GM19395 (cell line): Measurements from ENCODE around the gene KCNJ11.
A peak's percentile ranks its signal among the peaks of the same experiment; 100 is the strongest.
"Not testable (repeated sequence)": the region's sequence is repeated elsewhere in the genome, so short reads cannot be mapped to it uniquely, and the experiment has no call there.

Source experiments
- ATAC-seq: cut with Tn5 transposase; IDR thresholded peaks from one replicate; pipeline ENCODE4 v1.9.1; 2021; ENCODE audit warnings: mild to moderate bottlenecking, moderate library complexity; ENCODE audit not compliant: unreplicated experiment

Gene KCNJ11

DNA sequence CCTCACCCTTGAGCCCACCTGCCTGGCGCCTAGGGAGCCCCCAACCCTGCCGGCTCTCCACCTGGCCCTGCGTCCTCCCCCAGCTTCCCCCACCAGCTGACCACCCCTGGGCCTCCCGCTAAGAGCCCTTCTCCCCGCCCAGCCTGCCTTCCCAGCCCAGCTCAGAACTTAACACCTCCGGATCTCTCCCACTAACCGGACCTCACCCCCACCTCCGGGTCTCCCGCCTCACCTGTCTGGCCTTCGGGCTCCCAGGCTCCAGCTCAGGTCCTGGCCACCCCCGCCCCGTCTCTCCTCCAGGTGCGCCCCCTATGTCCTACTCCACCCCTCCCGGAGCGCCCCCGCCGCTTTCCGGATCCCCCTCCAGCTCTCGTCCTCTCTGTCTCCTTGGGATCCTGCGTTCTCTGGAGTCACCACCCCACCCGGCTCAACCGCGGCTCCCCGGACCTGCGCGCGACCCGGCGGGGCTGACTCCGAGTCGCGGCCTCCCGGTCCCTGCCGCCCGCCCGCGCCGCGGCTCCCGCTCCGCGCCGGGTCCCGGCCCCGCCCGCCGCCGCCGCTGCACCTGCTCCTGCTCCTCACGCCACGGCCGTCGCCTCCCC lies at the start of gene KCNJ11:
KCNJ11 (minus strand) TSS at position 51 of the 602 bp plus-strand sequence. CDS start 568 bp downstream, outside the sequence.
- peak; percentile 47 for ATAC-seq

DNA sequence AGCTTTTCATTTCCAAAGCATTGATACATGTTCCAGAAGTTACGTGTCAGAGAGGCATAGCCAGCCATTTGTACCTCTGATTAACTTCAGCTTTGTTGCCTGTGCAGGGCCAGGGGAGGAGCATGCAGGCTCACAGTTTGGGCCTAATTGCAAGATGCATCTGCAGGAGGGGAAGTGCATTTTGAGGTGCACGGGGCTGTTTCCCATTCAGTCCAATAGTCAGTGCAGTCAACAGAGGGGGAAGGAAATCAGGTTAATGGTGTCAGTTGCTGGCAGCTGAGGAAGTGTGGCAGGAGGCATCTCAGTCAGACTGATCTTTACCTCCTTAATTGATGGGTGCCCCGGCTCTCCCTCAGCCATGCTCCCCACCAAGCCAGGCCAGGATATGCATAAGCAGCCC lies 48.9 kb upstream of the KCNJ11 start:
- ATAC-seq: no peak

DNA sequence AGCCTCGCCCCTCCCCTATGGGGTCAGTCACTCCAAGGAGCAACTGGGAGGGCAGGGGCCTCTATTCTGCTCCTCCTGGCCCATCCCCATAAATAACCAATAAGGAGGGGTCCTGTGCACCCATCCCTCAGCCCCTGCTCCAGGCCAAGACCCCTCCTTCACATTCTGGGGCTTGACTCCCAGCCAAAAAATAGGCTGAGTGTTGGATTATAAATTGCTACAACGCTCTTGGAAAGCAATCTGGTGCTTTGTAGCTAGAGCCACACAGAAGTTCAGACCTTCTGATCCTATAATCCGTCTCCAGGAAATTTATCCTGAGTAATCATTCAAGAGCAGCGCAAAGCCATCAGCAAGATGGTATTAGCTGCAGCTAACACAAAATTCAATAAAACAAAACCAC lies 45.6 kb upstream of the KCNJ11 start:
- ATAC-seq: no peak

DNA sequence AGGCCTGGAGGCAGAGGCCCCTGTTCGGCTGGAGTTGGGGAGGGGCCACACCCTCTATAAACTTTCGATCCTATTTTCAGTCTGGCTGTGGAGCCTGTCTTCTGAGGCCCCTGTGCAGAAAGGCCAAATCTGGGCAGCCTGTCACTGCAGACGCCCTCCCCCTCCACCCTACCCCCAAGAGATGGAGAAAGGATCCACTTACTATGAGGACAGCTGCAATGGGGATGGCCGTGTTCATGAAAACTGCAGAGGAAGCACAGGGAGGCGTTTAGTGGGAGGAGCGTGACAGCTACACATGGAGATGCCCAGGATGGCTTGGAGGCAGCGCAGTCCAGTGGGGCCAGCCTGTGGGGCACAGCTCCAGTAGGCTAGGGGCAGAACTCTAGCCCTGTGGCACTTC lies 43.5 kb upstream of the KCNJ11 start:
- ATAC-seq: no peak

DNA sequence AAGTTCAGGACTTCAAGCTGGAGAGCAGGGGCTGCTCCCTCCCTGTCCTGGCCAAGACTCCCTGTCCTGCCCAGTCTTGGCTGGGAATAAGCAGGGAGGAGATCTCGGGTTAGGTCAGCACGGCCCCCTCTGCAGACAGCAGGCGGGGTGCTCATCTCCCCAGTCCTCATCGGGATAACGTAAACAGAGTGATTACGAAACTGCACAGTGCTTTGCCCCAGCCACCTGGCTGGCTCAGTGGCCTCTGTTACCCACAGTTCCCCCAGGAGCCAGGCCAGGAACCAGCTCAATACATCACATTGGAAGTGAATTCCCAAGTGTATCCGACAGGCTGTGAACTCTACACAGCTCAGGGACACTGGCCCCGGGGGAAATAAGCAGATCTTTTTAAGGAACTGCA lies 42.7 kb upstream of the KCNJ11 start:
- no peak for ATAC-seq

DNA sequence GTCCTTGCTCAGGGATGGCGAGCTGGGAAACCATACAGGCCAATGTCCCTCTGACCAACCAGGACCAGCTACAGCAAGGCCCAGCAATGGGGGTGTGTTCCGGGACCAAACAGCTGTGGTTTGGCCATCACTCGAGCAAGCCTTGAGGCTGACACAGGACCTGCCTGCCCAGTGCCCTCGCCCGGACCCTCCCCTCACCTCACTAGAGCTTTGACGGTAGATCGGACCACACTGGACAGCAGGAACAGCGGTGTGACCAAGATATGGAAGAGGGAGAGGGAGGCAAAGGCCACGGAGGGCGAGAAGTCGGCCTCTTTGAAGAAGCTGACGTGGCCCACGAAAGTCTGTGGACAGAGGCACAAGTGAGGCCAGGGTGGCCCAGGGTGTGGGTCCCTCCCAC lies 42.2 kb upstream of the KCNJ11 start:
- ATAC-seq: no peak

DNA sequence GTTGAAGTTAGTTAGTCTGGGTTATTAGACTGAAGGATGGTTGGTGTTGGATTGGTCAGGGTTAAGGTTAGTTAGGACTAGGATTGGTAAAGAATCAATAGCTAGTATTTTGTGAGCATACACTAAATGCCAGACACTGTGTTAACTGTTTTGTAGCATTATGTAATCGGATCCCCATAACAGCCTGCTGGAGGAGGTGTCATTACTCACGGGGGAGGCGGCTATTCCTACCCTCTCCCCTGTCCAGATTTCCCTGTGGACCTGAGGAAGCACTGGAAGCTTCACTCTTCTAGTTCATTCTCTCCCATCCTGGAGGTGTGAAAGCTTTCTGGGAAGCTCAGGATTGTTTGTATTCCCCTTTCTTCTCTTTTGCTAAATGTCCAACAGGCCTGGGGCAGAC lies 40.5 kb upstream of the KCNJ11 start:
- no peak for ATAC-seq

DNA sequence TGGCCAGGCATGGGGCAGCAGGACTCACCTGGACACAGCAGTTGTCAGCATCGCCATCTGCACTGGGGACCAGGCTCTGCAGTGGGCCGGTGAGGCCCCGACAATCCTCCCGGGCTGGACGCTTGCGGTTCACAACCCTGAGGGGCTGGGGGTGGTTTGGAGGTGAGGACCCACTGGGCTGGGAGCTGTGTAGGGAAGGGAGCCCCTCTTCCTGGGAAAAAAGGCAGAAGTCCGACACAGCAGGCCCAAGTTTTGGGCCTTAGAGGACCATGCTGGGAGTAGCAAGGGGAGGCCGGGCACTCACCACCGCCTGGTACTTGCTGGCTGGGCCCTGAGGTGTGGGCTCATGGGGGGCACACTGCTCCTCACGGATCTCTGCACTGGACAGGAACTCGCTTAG lies 39.8 kb upstream of the KCNJ11 start:
- no peak for ATAC-seq

DNA sequence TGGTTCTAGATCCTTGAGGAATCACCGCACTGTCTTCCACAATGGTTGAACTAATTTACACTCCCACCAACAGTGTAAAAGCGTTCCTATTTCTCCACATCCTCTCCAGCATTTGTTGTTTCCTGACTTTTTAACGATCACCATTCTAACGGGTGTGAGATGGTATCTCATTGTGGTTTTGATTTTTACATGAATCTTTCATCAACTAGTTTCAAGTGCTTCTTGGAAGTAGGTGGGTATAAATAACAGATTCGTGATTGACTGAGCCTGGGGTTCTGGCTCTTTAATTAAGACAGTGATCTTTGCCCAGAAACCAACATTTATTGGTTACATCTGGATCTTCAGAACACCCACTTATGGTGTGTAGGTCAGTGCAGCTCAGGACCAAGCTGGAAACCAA lies 37.8 kb upstream of the KCNJ11 start:
- ATAC-seq: not testable (repeated sequence)

DNA sequence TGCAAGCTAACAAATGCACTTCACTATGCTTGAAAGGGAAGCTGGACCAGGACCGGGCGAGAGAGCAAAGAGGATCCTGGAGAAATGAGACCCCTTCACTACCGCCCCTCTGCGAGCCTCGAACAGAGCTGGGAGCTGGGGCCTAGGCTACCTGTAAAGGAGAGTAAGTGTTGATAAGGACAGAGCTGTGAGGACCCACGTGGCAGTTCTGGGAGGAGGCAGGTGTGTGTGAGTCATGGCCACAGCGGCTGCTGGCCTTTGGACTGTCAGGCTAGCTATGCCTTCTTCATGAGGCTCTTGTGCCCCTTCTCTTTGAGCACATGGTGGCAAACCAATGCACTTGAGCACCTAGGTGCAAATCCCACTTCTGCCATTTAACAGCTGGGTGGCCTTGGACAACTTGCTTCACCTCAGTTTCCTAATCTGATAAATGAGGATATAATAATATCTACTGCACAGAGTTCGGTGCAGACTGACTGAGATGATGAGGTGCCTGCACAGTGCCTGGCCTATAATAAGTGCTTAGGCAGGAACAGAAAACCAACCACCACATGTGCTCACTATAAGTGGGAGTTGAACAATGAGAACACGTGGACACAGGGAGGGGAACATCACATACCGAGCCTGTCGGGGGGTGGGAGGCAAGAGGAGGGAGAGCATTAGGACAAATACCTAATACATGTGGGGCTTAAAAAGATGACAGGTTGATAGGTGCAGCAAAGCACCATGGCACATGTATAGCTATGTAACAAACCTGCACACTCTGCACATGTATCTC lies 35.3 kb upstream of the KCNJ11 start:
- no peak for ATAC-seq

DNA sequence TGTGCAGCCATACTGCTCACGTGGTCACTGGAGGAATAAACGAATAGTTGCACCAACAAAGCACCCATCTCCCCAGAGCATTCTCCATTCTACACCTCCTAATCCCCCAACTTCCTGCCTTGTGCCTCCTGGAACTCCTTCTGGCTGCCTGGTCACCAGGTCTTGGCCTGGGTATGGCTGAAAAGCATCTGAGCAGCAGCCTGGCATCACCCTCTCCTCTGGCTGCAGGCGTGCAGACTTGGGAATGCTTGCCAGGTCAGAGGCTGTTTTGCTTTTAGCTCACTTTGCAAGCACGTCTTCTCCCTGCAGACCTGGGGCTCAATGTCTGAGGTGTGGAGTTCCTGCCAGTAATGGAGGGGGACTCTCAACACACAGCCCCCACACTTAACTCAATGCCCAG lies 33.3 kb upstream of the KCNJ11 start:
- no peak for ATAC-seq

DNA sequence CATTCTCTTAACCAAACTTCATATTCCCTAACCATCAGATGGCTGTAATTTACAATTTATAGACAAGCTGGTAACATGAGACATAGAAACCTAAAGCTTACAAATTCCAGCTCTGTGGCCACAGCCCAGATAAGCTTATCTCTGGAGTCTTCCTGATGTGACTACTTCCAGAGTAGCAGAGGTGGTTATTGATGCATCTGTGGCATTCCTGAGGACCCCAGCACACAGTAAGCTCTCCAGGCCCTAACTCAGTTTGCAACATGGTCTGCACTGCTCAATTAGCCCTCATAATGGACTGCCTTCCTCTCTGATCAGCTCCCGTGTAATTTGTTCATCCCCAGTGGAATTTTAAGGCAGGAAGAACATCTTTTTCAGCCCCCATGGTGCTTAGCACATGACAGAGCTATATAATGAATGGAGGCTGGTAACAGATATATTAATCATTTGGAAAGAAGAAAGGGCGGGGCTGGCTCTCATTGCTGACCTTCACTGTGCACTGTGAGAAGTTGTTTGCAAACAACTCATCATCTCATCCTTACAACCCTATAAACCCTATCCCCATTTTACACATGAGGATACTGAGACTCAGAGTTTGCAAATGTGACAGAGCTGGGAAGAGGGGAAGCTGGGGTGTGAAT lies 30.1 kb upstream of the KCNJ11 start:
- ATAC-seq: no peak

DNA sequence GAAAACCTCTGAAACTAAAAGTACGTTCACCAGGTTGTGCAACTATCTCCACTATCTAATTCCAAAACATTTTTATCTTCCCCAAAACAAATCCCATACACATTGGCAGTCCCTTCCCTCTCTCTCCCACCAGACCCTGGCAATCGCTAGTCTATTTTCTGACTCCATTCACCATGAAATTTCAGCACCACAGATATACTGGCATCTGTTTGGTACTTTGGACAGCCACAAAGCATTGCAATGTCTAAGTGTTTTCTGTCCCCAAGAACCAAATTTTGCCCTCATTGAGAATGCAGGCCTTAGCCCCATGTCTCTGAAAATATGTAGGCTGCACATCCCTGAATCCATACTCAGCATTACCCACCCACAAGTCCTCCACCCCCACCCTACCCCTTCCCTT lies 28.0 kb upstream of the KCNJ11 start:
- ATAC-seq: no peak

DNA sequence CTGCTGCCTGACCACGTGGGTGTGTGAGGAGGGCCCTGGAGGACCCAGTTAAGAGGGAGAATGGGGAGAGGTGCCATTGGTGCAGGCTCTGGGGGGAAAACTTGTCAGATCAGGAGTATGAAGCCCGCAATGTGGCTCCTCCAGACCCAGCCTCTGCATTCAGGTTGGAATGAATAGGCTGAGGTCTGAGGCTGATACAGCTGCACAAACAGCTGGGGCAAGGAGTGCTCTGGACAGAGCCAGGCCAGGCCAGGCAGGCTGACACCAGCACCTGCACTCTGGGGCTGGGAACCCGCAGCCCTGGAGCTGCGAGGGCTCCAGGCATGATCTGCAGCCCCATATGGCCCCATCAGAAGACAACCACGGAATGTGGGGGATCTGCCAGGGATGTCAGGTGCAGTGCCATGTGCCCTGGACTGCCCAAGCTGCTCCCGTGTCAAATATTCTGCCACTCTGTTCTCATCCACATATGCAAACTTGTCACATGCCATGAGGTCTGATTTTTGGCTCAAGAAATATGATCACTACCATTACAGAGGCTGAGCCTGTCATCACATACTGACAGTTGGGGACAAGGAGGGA lies 27.2 kb upstream of the KCNJ11 start:
- ATAC-seq: no peak

DNA sequence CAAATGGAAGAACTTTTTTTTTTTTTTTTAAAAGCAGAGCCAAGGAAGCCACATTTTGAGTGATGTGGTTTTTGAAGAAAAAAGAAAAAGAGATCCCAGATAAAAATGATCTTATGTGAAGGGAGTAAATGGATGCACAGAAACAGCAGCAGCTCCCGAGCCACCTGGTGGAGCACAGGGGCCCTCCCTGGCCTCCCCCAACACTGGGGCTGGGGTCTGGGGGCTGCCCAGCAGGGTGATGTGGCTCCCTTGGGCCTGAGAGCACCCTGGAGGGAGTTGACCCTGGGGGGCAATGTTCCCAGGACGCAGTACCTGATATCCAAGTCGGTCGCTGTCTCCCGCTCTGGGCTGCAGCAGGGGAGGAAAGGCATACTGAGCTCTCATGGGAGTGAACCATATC lies 26.5 kb upstream of the KCNJ11 start:
- no peak for ATAC-seq

DNA sequence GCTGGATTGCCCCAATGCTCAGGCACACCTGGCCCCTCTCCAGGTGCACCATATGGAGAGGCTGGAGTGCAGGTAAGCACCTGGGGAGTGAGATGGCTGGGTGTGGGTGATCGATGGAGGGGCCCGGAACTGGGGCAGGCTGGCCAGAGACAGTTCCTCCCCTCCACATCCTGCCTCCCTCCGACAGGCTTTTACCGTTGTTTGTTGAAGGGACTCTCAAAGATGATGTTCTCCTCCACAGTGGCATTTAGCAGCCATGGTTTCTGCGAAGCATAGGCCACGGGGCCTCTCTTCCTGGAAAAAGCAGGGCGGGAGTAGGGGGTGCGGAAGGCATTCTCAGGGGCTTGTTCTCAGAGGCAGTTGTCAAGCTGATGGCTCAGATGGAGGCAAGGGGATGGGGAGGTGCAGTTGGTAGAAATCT lies 25.9 kb upstream of the KCNJ11 start:
- ATAC-seq: no peak

DNA sequence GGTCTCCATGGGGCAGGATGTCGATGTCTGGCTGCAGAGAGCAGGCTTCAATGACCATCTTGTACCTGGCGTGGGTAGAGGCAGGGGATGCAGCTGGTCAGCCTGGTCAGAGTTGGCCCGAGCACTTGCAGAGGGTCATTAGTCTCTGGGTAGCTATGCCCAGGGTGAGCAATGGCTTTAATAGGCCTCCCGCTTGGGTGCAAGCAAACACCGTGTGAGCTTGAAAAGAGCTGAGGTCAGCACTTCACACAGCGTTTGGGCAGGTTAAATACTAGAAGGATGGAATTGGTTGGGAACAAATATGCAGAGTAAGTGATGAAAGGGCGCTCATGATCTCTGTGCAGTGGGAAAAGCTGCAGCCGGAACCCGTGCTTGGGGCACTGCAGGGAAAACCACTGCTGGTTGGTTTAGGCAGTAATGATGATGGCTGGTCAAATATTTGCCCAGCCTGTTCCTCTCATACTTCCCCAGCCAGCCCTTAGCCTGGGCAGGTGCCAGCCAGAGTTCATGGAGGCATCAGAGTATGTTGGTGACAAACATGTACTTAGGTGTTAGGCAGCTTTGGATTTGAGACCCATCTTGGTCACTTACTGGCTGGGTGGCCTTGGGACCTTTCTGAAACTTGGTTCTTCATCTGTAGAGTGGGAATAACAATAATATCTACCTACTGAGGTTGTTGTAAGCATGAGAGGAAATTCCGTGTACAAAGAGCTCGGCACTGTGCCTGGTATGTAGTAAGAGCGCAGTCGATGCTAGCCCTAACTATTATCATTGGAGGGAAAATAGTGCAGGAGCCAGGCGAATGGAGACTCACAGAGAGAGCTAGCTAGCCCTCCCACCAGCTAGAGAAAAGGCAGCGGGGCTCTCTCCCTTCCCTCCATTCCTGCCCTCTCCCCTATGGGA lies 25.2 kb upstream of the KCNJ11 start:
- ATAC-seq: no peak

DNA sequence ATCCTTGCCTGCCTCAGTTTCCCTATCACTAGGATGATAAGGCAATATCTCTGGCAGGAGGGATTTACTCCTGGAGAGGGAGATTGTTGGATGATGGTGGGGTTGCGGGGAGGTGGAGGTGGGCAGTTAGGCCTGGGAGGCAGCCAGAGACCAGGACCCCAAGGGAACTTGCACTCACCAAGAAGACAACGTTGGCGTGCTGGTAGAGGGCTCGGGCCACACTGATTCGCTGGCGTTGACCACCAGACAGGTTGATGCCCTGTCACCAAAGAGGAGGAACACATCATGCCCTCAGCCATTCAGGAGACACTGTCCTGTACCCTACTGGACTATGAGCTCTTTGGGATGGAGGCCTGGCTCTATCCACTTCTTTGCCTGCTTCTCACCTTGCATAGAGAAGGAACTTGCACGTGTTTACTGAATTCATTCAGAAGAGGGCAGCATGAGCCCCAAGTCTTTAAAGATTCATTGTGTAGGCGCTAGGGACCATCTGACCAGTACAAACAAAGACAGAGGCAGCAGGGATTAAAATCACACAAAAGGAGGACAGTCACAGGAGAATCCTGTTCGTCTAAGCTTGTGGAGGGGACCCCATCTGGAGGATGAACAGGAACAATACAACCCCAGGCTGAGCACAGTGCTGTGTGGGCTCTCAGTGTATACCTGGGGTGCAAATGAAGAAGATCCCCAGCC lies 24.2 kb upstream of the KCNJ11 start:
- ATAC-seq: no peak

DNA sequence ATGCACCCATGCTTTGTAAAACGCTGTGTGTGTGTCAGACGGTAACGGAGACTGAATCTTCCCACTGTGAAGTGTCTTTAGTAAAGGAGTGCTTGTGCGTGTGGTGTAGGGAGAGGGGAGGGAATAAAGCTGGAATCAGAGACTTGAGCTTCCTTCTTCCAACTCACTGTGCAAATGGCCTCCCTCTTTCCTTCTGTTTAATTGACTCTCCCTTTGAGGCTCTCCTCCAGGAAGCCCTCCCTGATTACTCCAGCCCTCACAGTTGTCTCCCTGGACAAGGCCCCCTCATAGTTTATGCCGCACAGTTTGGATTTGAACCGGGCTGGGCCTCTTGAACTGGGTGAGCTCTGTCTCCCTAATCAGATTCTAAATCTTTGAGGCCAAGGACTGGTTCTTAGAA lies 23.0 kb upstream of the KCNJ11 start:
- no peak for ATAC-seq
